ENCODE measurements around the gene SPATA31C1. TPM values are rescaled to one million over a fixed set of nuclear protein-coding genes. Genes with fewer than 3 reads are reported as not detected.

SPATA31C1 gene
- total and polyA plus RNA-seq, 2 experiments from 2014 or later, result not detected

DNA sequence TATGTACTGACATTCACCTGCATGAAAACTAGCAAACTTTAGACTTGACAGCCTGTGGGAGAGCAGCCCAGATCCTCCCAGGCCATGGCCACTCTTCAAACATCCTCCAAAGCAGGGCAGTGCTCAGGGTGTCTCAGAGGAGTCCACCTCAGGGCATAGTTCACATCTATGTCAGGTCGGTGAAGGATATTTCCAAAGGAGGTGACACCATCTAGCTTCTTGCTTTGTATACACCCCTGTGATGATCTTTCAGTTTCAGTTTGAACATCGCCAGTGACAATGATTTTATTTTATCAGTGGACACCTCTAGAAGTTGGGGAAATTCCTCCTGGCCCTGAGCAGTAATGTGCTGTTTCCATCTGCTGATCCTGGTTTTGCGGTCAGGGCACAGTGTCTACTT, 36.5 kb downstream of the SPATA31C1 start:
- H3K9ac ChIP-seq, result no peak overlapping the region
- in situ Hi-C loops (cut with MboI), result no loop called here

DNA sequence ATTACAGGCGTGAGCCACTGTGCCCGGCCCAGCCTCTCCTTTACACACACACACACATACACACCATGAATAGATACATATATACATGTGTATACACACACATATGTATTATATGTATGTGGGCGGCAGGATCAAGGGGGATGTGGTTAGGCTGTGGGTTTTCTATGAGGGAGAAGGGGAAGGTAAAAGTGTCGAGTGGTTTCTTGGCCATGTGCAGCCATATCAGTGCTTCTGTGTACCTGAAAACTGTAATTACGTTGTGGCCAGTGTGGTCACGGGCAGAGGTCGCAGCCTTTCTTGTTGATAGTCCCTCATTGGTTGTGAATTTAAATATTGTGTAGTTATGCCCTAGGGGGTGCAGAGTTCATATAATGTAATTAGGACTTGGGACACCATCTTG, 40.1 kb downstream of the SPATA31C1 start:
- H3K79me2 ChIP-seq (ENCODE audit: insufficient read depth), result no peaks in the 10 kb centered on the region
- TF ChIP-seq EZH2phosphoT487 (IDR thresholded peaks at IDR 0.05; ENCODE audit: insufficient read depth, low read depth) (no peak), EZH2 (IDR thresholded peaks at IDR 0.05; ENCODE audit: insufficient read depth, poor library complexity, severe bottlenecking) (no peak)

More for the DNA sequence above, 36.5 kb downstream of the SPATA31C1 start:
- Histone ChIP-seq H3K27me3 (replicated peaks; ENCODE audit: insufficient read depth) (no peaks in the 10 kb centered on the region), H3F3A (ENCODE audit: insufficient read depth) (no peaks in the 10 kb centered on the region), H3K79me2 (ENCODE audit: insufficient read depth) (no peaks in the 10 kb centered on the region), H3K36me3 (ENCODE audit: low read depth) (no peaks in the 10 kb centered on the region), H2AFZ (no peak overlapping the region), H3K9me3 (ENCODE audit: low read depth) (no peaks in the 10 kb centered on the region), H3K4me3 (no peak overlapping the region), H3K9me2 (ENCODE audit: insufficient read depth) (no peaks in the 10 kb centered on the region), H3K4me2 (ENCODE audit: unreplicated experiment) (no peak overlapping the region), H3K27ac (no peak overlapping the region), H3K4me1 (ENCODE audit: insufficient read depth) (no peaks in the 10 kb centered on the region), H4K20me1 (ENCODE audit: insufficient read depth) (no peaks in the 10 kb centered on the region)
- no peak for TF ChIP-seq EZH2 (IDR thresholded peaks at IDR 0.05; ENCODE audit: insufficient read depth, poor library complexity, severe bottlenecking)
- TF ChIP-seq EZH2phosphoT487 (IDR thresholded peaks at IDR 0.05; ENCODE audit: insufficient read depth, low read depth), result no peak
- WGBS, 2 experiments (ENCODE audit: low coverage in 1 of 2, low lambda C conversion rate in 2 of 2, missing lambda C conversion rate in 2 of 2), result 92% methylated on average over 3 of the region's 3 CpGs
- DNase-seq, result no peak

DNA sequence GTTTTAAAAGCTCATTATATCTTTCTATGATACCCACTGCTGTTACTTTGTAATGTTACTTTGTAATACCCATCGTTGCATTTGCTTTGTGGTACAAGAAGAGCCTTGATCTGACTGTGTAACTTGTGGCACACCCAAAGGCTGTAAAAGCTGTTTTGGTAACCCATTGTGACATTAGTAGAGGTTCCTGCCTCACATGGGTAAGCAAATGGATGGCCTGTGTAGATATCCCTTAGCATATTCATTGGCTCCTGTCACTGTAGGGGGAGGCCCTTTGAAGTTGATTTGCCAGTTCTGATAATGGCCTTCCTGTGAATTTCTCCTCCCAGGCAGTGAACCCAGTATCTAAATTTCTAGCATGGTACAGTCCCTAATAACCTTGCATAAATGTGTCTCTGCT, 40.8 kb downstream of the SPATA31C1 start:
- Histone ChIP-seq H3K4me1 (ENCODE audit: insufficient read depth) (no peaks in the 10 kb centered on the region), H3K36me3 (ENCODE audit: low read depth) (no peaks in the 10 kb centered on the region), H2AFZ (no peak overlapping the region), H3K27me3 (replicated peaks; ENCODE audit: insufficient read depth) (no peaks in the 10 kb centered on the region), H3K4me2 (ENCODE audit: unreplicated experiment) (no peak overlapping the region), H3K4me3 (no peak overlapping the region), H3K27ac (no peak overlapping the region), H3F3A (ENCODE audit: insufficient read depth) (no peaks in the 10 kb centered on the region), H3K79me2 (ENCODE audit: insufficient read depth) (no peaks in the 10 kb centered on the region), H3K9me3 (ENCODE audit: low read depth) (no peaks in the 10 kb centered on the region), H3K9ac (no peak overlapping the region), H3K9me2 (ENCODE audit: insufficient read depth) (no peaks in the 10 kb centered on the region), H4K20me1 (ENCODE audit: insufficient read depth) (no peaks in the 10 kb centered on the region)
- DNase-seq, result no peak
- in situ Hi-C loops (cut with MboI), result no loop called here
- TF ChIP-seq EZH2phosphoT487 (IDR thresholded peaks at IDR 0.05; ENCODE audit: insufficient read depth, low read depth) (no peak), EZH2 (IDR thresholded peaks at IDR 0.05; ENCODE audit: insufficient read depth, poor library complexity, severe bottlenecking) (no peak)
- 89 to 100% methylated on average over 1 of the region's 1 CpG for WGBS, 2 experiments (ENCODE audit: low coverage in 1 of 2, low lambda C conversion rate in 2 of 2, missing lambda C conversion rate in 2 of 2)

More for the DNA sequence above, 40.1 kb downstream of the SPATA31C1 start:
- Histone ChIP-seq H3F3A (ENCODE audit: insufficient read depth) (no peaks in the 10 kb centered on the region), H3K4me3 (no peak overlapping the region), H3K27ac (no peak overlapping the region), H3K4me1 (ENCODE audit: insufficient read depth) (no peaks in the 10 kb centered on the region), H3K9me3 (ENCODE audit: low read depth) (no peaks in the 10 kb centered on the region), H3K9ac (no peak overlapping the region), H3K36me3 (ENCODE audit: low read depth) (no peaks in the 10 kb centered on the region), H3K4me2 (ENCODE audit: unreplicated experiment) (no peak overlapping the region), H2AFZ (no peak overlapping the region), H3K27me3 (replicated peaks; ENCODE audit: insufficient read depth) (no peaks in the 10 kb centered on the region), H4K20me1 (ENCODE audit: insufficient read depth) (no peaks in the 10 kb centered on the region), H3K9me2 (ENCODE audit: insufficient read depth) (no peaks in the 10 kb centered on the region)
- no peak for DNase-seq
- 75 to 76% methylated on average over 7 of the region's 7 CpGs for WGBS, 2 experiments (ENCODE audit: low coverage in 1 of 2, low lambda C conversion rate in 2 of 2, missing lambda C conversion rate in 2 of 2)
- in situ Hi-C loops (cut with MboI), result no loop called here

DNA sequence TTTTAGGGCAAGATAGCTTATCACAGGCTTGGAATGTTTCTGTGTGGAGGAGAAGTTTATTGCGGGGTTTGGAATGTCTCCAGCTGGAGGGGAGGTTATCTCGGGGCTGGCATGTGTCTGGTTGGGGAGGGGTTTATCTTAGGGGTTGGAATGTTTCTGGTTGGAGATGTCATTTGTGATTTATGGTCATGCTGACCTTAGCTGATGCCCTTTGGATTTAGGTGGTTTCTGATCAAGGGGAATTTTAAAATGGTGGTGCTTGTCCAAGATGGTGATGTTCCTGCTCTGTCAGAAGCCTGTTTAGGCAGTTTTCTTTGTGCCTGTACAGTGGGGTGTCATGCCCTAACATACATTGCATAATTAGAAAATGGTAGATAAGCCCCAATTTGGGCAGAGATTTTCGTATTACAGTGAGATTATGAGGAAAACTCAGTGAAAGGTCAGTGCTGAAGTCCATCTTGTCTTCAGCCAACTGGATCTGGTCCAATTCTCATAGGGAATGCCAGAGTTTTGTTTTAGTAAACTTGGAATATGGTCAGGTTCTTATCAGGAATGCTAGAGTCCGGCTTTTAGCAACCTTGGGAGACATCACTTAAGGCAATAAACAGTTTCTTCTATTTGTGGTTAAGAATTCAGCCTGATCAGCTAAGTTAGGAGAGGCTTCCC, 42.3 kb downstream of the SPATA31C1 start:
- in situ Hi-C loops (cut with MboI), result no loop called here
- no peaks in the 10 kb centered on the region for H3K9me2 ChIP-seq (ENCODE audit: insufficient read depth)
- H3K4me1 ChIP-seq (ENCODE audit: insufficient read depth), result no peaks in the 10 kb centered on the region
- H4K20me1 ChIP-seq (ENCODE audit: insufficient read depth), result no peaks in the 10 kb centered on the region
- no peak overlapping the region for H3K4me3 ChIP-seq
- TF ChIP-seq EZH2phosphoT487 (IDR thresholded peaks at IDR 0.05; ENCODE audit: insufficient read depth, low read depth), result no peak
- TF ChIP-seq EZH2 (IDR thresholded peaks at IDR 0.05; ENCODE audit: insufficient read depth, poor library complexity, severe bottlenecking), result no peak
- H3F3A ChIP-seq (ENCODE audit: insufficient read depth), result no peaks in the 10 kb centered on the region
- H3K27ac ChIP-seq, result no peak overlapping the region
- no peak overlapping the region for H3K4me2 ChIP-seq (ENCODE audit: unreplicated experiment)
- H3K27me3 ChIP-seq (replicated peaks; ENCODE audit: insufficient read depth), result no peaks in the 10 kb centered on the region
- DNase-seq, result no peak
- WGBS, 2 experiments (ENCODE audit: low coverage in 1 of 2, low lambda C conversion rate in 2 of 2, missing lambda C conversion rate in 2 of 2), result 27 to 34% methylated on average over 4 of the region's 4 CpGs
- H2AFZ ChIP-seq, result no peak overlapping the region
- no peak overlapping the region for H3K9ac ChIP-seq
- H3K36me3 ChIP-seq (ENCODE audit: low read depth), result no peaks in the 10 kb centered on the region
- H3K79me2 ChIP-seq (ENCODE audit: insufficient read depth), result no peaks in the 10 kb centered on the region
- H3K9me3 ChIP-seq (ENCODE audit: low read depth), result no peaks in the 10 kb centered on the region
